Gastroesophageal sphincter (tissue), 3 donors: ENCODE data around the gene PNKP.

Experiments
- POLR2AphosphoS5 ChIP-seq: sonication (generic); formaldehyde crosslinking; IDR thresholded peaks from one replicate; pipeline ENCODE4 v1.6.1; 2017; ENCODE audit warnings: antibody characterized with exemption
- TF ChIP-seq, protein P1 (sequence below), 4 experiments: fragments of 200-600 bp in 2 of 4; fragments of 450-650 bp in 2 of 4; sonication (generic) in 1 of 4; IDR thresholded peaks; one replicate each; pipeline ENCODE4 v1.5.1; 2017 to 2019; ENCODE audit warnings: antibody characterized with exemption in 4 of 4, mild to moderate bottlenecking in 2 of 4, moderate library complexity in 2 of 4

DNA sequence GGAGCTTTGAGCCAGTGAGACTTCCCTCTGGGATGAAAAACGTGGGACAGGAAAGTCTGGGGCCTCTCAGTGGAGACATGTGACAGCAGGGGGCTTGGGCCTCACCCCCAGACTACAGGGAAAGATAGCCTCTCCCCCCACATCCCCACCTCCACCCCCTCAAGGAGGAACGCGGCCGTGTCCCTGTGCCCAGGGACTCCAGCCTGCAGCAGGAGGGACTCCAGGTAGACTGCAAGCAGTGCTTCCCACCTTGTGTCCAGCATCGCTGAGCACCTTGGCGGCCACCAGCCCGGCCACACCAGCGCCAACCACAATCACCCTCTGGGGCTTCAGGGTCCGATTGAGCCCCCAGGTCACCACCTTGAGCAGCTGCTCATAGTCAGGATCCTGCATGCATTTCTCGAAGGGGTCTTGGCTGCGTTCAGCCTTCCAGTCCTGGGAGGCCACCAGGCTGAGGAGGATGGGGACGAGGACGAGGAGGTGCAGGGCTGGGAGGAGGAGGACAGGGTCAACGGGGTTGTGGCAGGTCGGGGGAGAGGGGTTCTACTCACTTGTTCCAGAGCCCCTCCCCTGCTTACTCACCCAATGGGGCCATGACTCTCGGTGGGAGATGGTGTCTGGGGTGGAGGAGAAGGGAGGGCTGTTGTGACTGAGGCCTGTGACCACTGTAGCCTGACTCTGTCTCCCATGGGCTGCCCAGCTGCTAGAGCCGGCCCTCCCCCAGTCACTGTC, 28.4 kb upstream of the PNKP start:
- TF ChIP-seq, protein P1, sequence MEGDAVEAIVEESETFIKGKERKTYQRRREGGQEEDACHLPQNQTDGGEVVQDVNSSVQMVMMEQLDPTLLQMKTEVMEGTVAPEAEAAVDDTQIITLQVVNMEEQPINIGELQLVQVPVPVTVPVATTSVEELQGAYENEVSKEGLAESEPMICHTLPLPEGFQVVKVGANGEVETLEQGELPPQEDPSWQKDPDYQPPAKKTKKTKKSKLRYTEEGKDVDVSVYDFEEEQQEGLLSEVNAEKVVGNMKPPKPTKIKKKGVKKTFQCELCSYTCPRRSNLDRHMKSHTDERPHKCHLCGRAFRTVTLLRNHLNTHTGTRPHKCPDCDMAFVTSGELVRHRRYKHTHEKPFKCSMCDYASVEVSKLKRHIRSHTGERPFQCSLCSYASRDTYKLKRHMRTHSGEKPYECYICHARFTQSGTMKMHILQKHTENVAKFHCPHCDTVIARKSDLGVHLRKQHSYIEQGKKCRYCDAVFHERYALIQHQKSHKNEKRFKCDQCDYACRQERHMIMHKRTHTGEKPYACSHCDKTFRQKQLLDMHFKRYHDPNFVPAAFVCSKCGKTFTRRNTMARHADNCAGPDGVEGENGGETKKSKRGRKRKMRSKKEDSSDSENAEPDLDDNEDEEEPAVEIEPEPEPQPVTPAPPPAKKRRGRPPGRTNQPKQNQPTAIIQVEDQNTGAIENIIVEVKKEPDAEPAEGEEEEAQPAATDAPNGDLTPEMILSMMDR (IDR thresholded peaks at IDR 0.05) = no peak
- TF ChIP-seq POLR2AphosphoS5 = no peak
